SK-N-MC (cell line): Measurements from ENCODE around the gene ATXN1.
"Not testable (repeated sequence)": the region's sequence is repeated elsewhere in the genome, so short reads cannot be mapped to it uniquely, and the experiment has no call there.

ENCODE experiments used
- DNase-seq: peaks from one replicate; pipeline ENCODE4 v3.0.0-alpha.2; 2011; ENCODE audit warnings: low read depth, low spot score
- H3K27ac ChIP-seq: fragments of 200-600 bp; sonication (generic); 2 replicates; pipeline ENCODE4 v1.5.1; 2016; ENCODE audit warnings: mixed run types
- H3K36me3 ChIP-seq: fragments of 200-600 bp; sonication (generic); 2 replicates; pipeline ENCODE4 v1.6.1; 2017; ENCODE audit warnings: antibody characterized with exemption, low read length, mixed read lengths; ENCODE audit not compliant: insufficient read depth
- H3K4me3 ChIP-seq: fragments of 200-600 bp; sonication (generic); 2 replicates; pipeline ENCODE4 v1.5.1; 2016
- H3K9ac ChIP-seq: fragments of 200-600 bp; sonication (generic); 2 replicates; pipeline ENCODE4 v1.8.0; 2017; ENCODE audit warnings: mixed run types, mixed read lengths; ENCODE audit not compliant: insufficient read length
- H3K9me3 ChIP-seq: fragments of 200-600 bp; sonication (generic); 2 replicates; pipeline ENCODE4 v1.6.1; 2017; ENCODE audit warnings: low read depth, mild to moderate bottlenecking, antibody characterized with exemption, low read length, moderate library complexity, mixed read lengths
- EZH2 ChIP-seq: fragments of 200-600 bp; sonication (generic); IDR thresholded peaks from one replicate; pipeline ENCODE4 v1.6.1; 2017; ENCODE audit warnings: antibody characterized with exemption
- FOXP2 ChIP-seq: optimal IDR thresholded peaks from 2 replicates; pipeline ENCODE3; 2011; ENCODE audit warnings: mild to moderate bottlenecking, moderate library complexity; ENCODE audit not compliant: insufficient read depth; ENCODE audit errors: extremely low read length, control extremely low read depth
- POLR2AphosphoS5 ChIP-seq: IDR thresholded peaks from 2 replicates; pipeline ENCODE4 v1.6.1; 2012; ENCODE audit warnings: mild to moderate bottlenecking, low read depth, low read length, borderline replicate concordance

Gene ATXN1

DNA sequence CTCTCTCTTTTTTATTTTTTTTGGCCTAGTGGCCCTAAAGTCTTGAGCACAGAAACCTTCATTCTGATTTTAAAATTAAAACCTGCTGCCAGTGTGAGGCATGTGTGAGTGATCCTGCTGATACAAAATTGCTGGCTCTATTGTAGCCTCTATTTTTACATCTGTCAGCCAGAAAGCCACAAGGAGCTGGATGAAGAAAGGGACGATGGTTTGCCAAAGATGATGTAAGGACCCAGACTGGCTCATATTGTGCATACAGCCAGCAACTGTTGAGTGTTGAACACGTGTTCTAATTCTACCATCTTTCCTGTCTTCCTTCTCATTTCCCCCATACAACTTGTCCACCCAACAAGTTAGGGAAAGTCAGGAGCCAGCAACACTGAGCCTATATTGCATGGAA is 40.8 kb upstream of the ATXN1 start:
- TF ChIP-seq FOXP2 (no peak), EZH2 (no peak), POLR2AphosphoS5 (no peak)
- no peaks in the 10 kb centered on the region for H3K36me3 ChIP-seq
- no peak overlapping the region for H3K9ac ChIP-seq
- H3K9me3 ChIP-seq = no peaks in the 10 kb centered on the region
- DNase-seq = no peak
- H3K4me3 ChIP-seq = no peak overlapping the region
- H3K27ac ChIP-seq = no peak overlapping the region

DNA sequence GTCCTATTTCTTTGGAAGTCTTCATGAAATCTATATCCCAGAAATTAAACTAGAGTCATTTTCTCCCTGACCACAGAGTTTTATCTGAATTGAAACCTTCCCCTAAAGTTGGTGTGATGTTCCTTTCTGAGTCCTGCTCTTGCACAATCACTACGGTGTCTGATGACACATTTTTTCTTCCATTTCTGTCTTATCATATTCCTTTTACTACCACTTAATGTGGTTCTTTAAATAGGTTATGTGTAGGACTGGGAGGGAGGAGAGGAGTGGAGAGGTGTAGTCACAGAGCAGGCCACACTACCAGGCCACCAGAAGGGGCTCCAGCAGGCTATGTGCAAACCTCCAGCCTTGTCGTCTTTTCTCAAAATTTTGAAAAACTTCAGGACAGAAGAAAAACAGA is 39.7 kb upstream of the ATXN1 start:
- DNase-seq = no peak
- TF ChIP-seq FOXP2 (no peak), EZH2 (no peak)
- no peak overlapping the region for H3K27ac ChIP-seq

DNA sequence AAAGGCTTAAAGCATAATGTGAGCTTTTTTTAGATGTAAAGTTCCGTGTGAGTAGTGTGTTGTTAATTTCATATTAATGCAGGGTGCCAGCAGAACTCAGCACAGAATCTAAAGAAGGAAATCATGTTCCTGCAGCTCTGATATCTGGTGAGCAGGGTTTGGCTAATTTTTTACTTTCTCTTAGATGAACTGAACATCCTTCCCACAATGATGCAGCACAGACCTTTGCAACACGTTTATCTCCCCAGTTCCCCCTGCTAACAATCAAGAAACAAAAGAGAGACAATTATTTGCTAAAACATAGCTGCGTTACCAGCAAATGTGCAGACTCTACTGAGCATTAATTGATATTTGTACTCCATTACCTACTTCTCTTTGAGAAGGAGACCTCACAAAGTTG is 39.1 kb upstream of the ATXN1 start:
- no peaks in the 10 kb centered on the region for H3K9me3 ChIP-seq
- DNase-seq = no peak
- no peak overlapping the region for H3K4me3 ChIP-seq
- H3K36me3 ChIP-seq = no peaks in the 10 kb centered on the region
- H3K27ac ChIP-seq = no peak overlapping the region
- TF ChIP-seq EZH2 (no peak), POLR2AphosphoS5 (no peak), FOXP2 (no peak)
- H3K9ac ChIP-seq = no peak overlapping the region

More for the DNA sequence above, 39.7 kb upstream of the ATXN1 start:
- no peak overlapping the region for H3K9ac ChIP-seq
- H3K9me3 ChIP-seq = no peaks in the 10 kb centered on the region
- no peak overlapping the region for H3K4me3 ChIP-seq
- no peaks in the 10 kb centered on the region for H3K36me3 ChIP-seq

DNA sequence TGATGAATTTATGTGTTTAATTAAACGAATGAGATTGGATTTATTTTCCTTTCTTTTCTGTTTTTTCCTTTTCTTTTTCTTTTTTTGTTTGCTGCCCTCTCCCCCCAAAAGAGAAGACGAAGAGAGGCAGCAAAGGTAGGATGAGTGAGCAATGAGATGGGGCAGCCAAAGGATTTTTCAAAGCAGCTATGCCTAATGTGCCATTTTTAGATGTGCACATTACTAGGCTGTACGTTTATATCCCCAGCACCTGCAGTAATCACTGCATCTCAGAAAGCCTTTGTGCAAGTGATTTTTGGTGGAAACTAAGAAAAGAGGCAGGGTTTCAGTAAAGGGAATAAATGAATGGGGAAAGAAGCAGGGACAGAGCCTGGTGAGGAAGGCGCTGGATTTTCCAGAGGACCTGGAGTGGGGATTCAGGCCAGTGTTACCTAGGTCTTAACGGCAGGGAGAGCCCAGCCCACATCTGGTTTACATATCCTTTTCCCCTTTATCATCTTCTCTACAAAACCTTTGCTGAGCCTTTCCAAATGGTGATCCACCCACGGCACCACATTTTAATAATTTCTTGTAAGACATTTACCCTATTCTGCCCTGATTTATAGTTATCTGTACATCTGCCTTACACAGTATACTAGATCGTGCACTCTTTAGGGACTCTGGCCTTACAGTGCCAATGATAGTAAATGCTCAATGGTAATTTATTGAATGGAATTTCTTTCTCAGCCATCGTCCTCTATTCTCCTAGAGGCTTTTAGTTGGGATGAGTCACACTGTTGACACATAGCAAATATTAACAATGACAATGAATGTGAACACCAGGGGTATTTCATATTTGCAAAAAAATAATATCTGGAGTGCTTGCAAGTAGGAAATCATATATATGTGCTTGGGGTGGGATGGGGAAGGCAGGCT is 38.3 kb upstream of the ATXN1 start:
- Histone ChIP-seq H3K9ac (no peak overlapping the region), H3K36me3 (no peaks in the 10 kb centered on the region), H3K9me3 (no peaks in the 10 kb centered on the region), H3K4me3 (no peak overlapping the region), H3K27ac (no peak overlapping the region)
- TF ChIP-seq FOXP2 (no peak), POLR2AphosphoS5 (no peak), EZH2 (no peak)
- no peak for DNase-seq

DNA sequence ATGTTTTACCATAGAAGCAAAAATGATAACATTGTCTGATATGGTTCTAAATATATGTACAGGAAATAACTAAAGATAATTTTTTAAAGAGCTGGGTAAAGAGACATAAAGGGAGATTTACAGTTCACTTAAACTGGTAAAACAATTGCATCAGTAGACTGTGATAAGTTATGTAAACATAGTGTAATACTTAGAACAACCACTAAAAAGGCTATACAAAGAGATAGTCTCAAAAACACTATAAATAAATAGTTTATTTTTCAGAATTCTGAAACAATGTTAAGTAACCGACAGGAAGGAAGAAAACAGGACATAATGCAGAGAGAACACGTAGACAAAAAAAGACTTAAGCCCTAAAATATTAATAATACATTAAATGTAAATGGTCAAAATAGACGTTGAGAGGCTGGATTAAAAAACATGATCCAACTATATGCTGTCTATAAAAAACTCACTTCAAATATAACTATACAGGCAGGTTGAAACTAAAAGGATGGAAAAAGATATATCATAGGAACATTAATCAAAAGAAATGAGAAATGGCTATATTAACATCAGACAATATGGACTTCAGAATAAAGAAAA is 32.7 kb upstream of the ATXN1 start:
- TF ChIP-seq FOXP2 (no peak), POLR2AphosphoS5 (no peak), EZH2 (no peak)
- Histone ChIP-seq H3K4me3 (no peak overlapping the region), H3K9me3 (no peaks in the 10 kb centered on the region), H3K9ac (no peak overlapping the region), H3K36me3 (no peaks in the 10 kb centered on the region), H3K27ac (no peak overlapping the region)
- DNase-seq = no peak

DNA sequence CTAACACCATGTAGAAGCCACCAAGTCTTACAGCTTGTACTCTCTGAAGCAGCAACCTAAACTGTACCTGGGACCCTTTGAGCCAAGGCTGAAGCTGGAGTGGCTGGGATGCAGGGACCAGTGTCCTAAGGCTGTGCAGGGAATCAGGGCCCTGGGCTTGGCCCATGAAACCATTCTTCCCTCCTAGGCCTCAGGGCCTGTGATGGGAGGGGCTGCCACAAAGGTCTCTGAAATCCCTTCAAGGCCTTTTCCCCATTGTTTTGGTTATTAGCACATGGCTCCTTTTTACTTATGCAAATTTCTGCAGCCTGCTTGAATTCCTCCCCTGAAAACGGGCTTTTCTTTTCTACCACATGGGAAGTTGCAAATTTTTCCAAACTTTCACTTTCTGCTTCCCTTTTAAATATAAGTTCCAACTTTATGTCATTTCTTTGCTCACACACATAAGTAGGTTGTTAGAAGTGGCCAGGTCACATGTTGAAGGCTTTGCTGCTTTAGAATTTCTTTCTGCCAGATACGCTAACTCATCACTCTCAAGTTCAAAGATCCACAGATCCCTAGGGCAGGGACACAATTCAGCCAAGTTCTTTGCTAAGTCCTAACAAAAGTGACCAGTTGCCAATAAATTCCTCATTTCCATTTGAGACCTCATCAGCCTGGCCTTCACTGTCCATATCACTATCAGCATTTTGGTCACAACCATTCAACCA is 28.2 kb upstream of the ATXN1 start:
- TF ChIP-seq POLR2AphosphoS5 (no peak), EZH2 (no peak)
- no peak overlapping the region for H3K4me3 ChIP-seq
- H3K9ac ChIP-seq = no peak overlapping the region
- no peaks in the 10 kb centered on the region for H3K36me3 ChIP-seq
- no peak for DNase-seq
- H3K9me3 ChIP-seq = no peaks in the 10 kb centered on the region
- no peak overlapping the region for H3K27ac ChIP-seq

DNA sequence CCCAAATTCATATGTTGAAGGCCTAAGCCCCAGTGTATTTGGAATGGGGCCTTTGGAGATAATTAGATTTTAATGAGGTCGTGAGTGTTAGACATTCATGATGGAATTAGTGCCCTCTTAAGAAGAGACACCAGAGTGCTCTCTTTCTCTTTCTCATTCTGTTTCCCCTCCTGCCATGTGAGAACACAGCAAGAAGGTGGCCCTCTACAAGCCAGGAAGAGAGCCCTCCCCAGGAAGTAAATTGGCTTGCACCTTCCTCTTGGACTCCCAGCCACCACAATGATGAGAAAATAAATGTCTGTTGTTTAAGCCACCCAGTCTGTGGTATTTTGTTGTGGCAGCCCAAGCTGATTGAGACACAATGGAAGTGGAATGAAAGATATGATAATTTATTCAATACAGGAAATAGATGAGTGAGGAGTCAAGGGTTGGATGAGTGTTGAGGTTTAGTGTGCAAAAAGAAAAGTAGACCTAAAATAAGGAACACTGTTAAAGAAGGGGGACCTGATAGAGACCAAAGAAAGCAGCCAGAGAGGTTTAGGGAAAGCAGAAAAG is 25.9 kb upstream of the ATXN1 start:
- DNase-seq = no peak
- Histone ChIP-seq H3K4me3 (no peak overlapping the region), H3K9me3 (no peaks in the 10 kb centered on the region), H3K27ac (no peak overlapping the region), H3K9ac (no peak overlapping the region), H3K36me3 (no peaks in the 10 kb centered on the region)
- TF ChIP-seq EZH2 (no peak), FOXP2 (no peak), POLR2AphosphoS5 (no peak)

DNA sequence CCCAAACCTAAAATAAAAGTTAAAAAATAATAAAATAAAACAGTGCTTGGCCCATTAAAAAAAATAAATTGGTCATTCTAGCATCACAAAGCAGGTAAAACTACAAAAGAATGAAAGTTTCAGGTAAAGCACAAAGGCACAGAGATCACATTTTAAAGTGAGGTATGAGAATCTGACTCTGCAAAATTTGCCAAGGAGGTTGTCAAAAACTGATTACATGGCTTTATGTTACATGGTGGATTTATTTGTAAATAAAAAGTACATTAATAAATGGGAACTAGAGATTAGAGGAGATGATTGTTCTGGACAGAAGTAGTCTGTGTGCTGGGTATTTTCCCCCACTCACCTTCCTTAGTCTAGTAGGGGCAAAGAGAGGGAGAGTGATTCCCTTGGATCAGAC is 24.2 kb upstream of the ATXN1 start:
- TF ChIP-seq FOXP2 = no peak
- TF ChIP-seq POLR2AphosphoS5 = no peak
- TF ChIP-seq EZH2 = no peak
- no peak for DNase-seq
- Histone ChIP-seq H3K36me3 (no peaks in the 10 kb centered on the region), H3K9me3 (no peaks in the 10 kb centered on the region), H3K27ac (no peak overlapping the region), H3K9ac (no peak overlapping the region), H3K4me3 (no peak overlapping the region)

DNA sequence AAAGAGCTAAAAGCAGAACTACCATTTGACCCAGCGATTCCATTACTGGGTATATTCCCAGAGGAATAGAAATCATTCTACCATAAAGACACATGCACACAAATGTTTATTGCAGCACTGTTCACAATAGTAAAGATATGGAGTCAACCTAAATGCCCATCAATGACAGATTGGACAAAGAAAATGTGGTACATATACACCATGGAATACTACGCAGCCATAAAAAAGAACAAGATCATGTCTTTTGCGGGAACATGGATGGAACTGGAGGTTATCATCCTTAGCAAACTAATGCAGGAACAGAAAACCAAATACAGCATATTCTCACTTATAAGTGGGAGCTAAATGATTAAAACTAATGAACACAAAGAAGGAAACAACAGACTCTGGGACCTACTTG is 23.7 kb upstream of the ATXN1 start:
- not testable (repeated sequence) for H3K27ac ChIP-seq, H3K4me3 ChIP-seq, H3K9me3 ChIP-seq, H3K9ac ChIP-seq, DNase-seq, H3K36me3 ChIP-seq
